Keratinocyte (primary cell): Measurements from ENCODE around the gene VANGL2.

Source experiments
- EZH2 ChIP-seq: IDR thresholded peaks from one replicate; pipeline ENCODE4 v1.6.1; 2012; ENCODE audit warnings: inconsistent platforms, mild to moderate bottlenecking, low read length, moderate library complexity
- TF ChIP-seq, protein P1 (sequence below), 3 experiments: IDR thresholded peaks in 1 of 3; conservative IDR thresholded peaks in 1 of 3; optimal IDR thresholded peaks in 1 of 3; 2 replicates in 2 of 3; 3 replicates in 1 of 3; pipeline versions ENCODE3 to v1.5.1; 2011; ENCODE audit warnings: low read length in 3 of 3, mild to moderate bottlenecking in 3 of 3, moderate library complexity in 2 of 3, control low read depth in 1 of 3, inconsistent platforms in 1 of 3; ENCODE audit not compliant: insufficient read depth in 2 of 3; ENCODE audit errors: extremely low read depth in 1 of 3

DNA sequence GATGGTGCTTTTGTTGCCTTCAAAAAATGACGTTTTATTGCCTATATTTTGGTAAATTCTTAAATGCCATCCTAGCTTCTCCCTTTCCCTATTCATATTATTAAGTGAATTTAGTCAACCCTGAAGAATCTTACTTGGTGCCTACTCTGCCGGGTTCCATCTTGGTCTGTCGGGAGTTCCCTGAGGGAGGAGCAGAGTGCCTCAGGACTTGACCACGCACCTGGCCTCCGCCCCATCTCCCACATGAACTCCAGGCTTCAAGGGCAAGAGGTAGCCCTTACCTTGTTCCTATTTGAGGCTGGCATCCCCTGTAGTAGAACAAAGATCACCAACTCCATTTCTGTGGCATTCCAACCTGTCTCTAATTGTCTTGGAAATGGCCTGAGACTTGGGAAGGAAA is 21.5 kb downstream of the VANGL2 start:
- TF ChIP-seq, protein P1, sequence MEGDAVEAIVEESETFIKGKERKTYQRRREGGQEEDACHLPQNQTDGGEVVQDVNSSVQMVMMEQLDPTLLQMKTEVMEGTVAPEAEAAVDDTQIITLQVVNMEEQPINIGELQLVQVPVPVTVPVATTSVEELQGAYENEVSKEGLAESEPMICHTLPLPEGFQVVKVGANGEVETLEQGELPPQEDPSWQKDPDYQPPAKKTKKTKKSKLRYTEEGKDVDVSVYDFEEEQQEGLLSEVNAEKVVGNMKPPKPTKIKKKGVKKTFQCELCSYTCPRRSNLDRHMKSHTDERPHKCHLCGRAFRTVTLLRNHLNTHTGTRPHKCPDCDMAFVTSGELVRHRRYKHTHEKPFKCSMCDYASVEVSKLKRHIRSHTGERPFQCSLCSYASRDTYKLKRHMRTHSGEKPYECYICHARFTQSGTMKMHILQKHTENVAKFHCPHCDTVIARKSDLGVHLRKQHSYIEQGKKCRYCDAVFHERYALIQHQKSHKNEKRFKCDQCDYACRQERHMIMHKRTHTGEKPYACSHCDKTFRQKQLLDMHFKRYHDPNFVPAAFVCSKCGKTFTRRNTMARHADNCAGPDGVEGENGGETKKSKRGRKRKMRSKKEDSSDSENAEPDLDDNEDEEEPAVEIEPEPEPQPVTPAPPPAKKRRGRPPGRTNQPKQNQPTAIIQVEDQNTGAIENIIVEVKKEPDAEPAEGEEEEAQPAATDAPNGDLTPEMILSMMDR (optimal IDR thresholded peaks at IDR 0.05 in 1 of 3, IDR thresholded peaks at IDR 0.05 in 1 of 3, conservative IDR thresholded peaks at IDR 0.05 in 1 of 3; ENCODE audit: extremely low read depth in 1 of 3, insufficient read depth in 2 of 3, low read length in 3 of 3): no peak
- no peak for TF ChIP-seq EZH2
